Measurements from ENCODE around the gene TASOR2.
A peak's percentile ranks its signal among the peaks of the same experiment; 100 is the strongest.

Gene TASOR2, protein sequence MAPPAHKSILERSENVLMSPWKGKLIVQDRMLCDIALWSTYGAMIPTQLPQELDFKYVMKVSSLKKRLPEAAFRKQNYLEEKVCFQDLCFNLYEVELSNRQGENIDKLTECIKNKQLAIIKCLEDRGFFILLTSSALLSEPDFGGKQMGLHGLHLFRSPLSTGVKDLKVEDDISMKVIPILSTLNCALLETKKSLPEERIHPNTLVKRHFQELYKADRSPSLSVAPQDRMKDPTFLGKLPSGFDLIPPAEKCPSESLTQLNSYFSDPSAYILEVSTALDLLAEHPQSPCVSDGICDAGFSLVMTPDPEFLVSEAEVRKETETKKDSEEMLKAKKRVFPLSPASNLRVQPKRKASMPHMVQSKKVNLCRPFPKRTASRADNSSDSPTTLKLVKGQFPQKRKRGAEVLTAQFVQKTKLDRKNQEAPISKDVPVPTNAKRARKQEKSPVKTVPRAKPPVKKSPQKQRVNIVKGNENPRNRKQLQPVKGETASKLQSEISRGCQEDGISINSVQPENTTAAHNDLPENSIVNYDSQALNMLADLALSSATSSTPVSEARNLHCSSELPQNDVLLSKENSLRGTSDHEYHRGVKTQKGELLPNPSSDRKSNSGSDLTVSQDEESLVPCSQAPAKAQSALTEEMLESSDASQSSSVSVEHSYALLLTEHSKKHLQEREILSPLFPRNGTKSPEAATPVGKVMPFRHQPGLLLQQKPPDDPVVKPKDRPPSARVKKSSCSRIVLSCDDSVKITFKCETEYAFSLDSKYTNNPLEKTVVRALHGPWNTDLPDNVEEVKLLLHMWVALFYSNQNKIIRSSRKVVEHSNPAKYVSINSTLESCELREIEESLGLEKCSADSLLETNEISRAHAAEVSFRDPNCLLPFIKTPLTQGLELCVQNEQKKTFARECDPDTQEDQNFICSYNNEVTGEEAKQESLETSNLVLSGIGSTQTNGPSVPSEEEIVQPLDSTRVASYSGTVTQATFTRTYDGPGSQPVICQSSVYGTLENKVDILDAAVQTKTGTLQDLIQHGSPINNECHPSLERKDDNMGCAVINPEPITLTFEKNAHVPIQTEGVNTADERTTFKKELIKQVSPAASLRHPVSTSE (N-terminal part only)

DNA sequence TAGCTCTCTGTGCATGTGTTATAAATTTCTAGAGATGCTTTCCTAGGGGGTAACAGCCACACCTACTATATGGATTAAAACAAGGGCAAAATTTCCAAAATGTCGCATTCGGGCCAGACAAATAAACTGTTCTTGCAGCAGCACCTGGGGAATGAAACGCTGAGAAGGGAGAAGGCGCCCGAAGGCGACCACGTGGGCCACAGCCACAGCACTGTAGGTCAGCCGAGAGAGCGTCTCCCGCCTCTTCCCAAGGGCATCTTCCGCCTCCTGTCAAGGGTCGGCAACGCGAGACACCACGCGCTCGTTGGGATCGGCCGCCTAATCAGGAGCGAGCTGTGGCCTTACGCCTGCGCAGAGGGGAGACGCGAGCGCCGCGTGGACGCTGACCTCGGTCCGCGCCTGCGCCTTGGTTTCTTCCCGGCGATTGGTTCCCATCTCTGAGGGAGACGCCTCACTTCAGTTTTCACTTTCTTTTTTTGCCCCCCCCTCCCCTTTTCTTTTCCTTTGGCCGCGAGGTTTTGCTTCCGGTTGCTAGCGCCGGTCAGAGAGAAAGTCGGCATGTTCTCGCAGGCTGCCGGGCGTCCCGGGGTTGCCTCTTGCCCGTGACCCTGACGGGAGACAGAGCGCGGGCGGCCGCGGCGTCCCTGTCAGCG, at the start of gene TASOR2:
TSS of gene TASOR2 (plus strand) at position 521 of the 653 bp plus-strand sequence. CDS start 35,805 bp downstream, outside the sequence.
- peak; percentile 95 for DNase-seq (ENCODE audit: low spot score)

DNA sequence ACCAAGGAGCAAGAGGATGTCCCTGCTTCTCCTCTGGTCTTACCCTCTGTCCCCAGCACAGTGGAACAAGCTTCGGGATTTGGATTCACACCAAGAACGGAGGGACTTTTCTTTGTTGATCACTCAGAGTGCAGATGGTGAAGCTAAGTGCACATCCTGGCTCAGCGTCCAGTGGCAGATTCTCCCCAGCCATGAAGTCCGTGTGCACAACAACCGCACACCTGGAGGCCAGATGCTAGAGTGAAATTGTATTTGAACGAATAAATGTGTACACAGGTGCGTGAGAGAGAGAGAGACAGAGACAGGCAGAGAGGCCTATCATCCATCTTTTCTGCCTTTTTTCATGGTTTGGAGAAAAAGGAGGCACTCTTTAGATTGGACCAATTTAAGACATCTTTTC, 49.7 kb upstream of the TASOR2 start:
- DNase-seq (ENCODE audit: low spot score), result no peak

DNA sequence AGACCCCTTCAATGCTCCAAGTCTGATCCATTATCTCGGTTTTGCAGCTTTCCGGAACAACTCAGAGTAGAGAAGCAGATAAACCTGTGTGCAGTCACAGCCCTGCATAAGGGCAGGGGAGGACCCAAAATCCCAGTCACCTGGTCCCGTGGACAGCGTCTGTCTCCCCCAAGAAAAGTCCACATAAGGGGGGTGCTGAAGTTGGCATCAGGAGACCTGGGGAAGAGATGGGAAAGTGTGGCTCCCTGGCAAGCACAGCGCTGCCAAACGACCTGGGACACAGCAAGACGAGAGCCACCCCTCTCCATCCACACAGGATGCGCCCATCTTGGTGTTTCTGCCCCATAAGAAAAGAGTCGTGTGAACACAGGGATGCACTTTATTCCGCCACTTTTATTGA, 46.1 kb upstream of the TASOR2 start:
- DNase-seq (ENCODE audit: low spot score), result no peak

DNA sequence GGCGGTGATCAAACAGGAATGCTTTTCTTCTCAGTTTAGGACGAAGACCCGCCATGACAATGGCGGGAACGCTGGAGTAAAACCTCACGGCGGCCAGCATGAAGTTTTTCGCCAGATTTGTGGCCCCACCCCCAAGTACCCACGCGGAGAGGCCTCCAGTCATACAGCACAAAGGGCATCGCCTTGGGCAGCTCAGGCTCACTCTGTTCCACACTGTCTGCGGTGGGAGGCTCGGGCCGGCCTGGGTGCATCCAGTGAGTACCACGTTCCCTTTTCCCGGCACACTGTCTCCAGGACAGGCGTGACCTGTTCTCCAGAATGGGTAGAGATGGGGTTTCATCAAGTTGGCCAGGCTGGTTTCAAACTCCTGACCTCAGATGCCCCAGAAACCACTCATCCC, 45.6 kb upstream of the TASOR2 start:
- no peak for DNase-seq (ENCODE audit: low spot score)

DNA sequence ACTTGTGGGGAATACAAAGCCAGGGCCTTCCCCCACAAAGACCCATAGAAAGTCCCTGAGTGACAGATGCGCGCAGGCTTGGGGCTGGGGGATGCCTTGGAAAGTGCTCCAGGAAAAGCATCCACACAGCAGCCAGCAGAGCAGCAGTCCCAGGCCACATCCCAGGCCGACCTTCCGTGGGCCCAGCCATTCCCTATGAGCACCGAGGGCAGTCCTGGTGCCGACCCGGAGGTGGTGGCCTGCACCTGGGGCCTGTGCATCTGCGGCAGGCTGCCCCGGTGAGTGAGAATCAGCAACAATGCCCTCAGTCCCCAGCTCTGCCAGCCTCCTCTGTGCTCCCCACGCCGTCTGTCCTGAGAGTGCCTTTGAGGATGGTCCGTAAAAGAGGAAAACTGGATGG, 44.6 kb upstream of the TASOR2 start:
- DNase-seq (ENCODE audit: low spot score), result no peak

DNA sequence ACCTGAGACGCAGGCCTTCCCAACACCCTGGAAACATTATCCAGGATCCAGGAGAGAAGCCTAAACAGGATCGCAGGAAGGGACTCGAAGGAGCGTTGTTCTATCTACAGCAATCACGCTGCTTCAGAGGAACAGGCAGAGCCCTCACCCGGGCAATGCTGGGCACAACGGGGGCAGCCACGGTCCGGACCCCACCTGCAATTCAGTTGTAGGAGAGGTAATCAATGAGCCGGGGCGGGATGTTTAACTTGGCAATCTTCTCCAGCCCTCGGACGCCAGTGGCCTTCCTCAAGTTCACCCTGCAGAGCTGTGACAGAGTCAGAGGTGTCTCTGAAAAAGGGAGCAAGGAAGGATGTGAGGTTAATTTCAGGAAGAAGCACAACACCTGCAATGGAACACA, 44.1 kb upstream of the TASOR2 start:
- DNase-seq (ENCODE audit: low spot score), result no peak

DNA sequence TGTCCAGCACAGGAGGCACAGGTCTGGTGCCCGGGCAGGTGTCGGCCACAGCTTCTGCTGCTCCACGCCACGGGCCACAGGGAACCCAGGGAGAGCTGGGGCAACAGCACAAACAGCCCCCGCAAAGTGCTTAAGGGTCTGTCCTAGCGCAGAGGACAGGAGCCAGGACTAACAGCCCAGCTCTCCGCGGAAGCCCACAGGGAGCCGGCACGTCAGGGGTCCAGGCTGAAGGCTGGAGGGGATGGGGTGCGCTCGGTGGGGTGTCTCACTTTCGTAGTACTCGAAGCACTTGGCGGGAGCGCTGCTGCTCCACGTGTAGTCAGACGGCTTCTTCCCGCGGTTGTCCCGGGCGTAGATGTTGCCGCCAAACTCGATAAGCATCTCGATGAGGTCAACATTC, 43.1 kb upstream of the TASOR2 start:
- DNase-seq (ENCODE audit: low spot score), result no peak

DNA sequence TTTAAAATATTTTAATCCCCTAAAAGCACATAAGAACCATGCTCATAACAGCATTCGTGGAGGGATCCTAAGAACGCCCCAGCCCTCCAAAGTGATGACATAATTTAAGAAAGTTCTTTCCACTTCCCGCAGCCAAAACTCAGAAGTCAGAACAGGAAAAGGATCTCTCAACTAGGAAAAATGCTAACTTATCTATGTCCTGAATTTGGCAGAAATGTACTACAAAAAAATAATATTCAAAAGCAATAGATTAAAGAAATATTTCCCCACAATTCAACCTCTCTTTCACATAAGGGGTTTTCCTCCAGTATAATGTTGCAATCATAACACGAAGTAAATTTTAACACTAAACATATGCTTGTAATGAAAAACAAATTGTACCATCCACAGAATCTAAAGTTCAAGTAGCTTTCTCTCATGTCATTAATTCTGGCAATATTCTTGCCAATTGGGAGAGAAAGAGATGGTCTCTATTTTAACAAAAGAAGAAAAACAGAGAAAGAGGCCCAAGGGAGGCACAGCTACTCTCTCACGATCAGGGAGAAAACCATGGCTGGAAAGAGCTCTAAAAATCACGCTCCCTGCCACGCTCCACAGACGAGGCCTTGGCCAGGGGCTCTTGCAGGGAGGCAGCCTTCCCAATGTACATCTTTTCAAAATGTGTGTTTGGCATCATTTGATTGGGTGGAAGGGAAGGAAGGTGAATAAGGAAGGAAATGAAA, 41.1 kb upstream of the TASOR2 start:
- no peak for DNase-seq (ENCODE audit: low spot score)

DNA sequence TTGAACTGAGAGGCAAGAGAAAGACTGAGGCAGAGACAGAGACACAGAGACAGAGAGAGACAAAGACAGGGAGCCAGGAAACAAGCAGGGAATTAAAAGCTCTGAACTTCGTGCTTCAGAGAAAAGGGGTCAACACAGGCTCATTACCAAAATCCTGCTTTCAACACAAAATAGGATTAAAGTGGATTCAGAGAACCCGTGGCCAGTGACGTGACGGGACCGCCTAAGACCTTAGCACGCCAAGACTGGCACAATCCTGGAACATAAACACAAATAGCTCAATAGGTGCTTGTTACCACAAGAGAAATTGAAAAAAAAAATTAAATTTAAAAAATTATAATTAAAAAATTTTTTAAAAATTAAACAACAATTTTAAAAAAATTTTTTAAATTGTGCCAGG, 39.7 kb upstream of the TASOR2 start:
- no peak for DNase-seq (ENCODE audit: low spot score)

DNA sequence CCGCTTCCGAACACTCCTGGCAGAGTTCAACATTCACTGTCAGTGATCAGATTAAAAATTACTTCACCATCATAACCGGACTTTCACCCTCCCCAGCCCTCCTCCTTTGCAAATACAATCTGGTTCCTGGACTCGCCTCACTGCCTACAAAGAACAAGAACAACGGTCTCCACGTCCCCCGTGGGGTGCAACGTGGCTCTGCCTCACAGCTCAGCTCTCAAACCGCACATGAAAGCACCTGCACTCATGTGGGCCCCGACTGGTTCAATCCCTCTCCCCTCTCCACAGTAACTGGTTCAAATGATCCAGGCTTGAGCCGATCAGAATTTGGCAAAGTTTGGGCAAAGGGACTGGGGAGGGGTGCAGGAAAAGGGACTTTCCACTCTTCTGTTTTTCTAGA, 39.3 kb upstream of the TASOR2 start:
- no peak for DNase-seq (ENCODE audit: low spot score)

DNA sequence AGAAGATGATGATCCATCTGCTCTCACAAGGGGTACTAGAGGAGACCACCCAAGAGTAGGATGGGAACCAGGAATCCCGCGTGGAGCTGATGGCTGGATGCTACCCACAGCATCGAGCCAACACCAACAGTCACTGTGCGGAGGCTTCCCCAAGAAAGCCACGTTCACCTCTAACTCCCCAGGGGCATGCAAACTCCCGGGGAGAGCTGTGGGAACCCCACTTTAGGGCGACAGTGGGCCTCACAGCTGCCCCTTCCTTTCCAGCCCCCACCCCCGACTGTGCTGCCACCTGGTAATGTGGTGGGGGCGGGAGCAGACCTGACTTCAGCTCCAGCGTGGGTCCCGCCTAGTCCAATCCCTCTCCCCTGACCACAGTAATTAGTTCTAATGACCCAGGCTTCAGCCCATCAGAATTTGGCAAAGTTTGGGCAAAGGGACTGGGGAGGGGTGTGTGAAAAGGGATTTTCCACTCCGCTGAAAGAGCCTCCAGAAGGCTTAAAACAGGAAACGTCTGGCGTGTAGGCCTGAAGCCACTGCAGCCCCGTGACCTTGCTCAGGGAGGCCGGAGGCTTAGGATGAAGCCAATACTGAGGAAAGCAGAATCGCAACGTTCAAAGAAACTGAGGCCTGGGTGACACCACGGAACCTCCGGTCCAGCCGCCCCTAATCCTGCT, 38.6 kb upstream of the TASOR2 start:
- no peak for DNase-seq (ENCODE audit: low spot score)

DNA sequence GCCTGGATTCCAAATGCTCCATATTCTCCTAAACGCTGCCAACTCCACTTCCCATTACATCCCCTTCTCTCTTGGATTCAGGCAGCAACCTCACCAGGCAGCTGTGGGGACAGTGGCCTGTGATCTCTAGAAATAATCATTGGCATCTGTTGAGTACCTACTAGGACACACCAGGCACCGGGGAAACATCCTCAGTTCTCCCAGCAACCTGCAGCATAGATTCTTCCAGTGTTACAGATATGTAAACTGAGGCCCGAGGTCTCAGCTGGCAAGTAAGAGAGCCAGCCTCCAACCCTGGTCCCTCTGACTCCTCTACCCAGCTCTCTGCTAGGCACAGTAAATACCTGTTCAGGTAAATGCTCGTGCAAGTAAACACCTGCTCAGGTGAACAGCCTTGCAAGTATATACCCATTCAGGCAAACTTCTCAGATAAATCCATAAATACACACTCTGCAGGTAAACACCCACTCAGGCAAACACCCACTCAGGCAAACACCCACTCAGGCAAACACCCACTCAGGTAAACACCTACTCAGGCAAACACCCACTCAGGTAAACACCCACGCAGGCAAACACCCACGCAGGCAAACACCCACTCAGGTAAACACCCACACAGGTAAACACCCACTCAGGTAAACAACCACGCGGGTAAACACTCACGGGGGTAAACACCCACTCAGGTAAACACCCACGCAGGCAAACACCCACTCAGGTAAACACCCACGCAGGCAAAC, 37.0 kb upstream of the TASOR2 start:
- DNase-seq (ENCODE audit: low spot score), result no peak

DNA sequence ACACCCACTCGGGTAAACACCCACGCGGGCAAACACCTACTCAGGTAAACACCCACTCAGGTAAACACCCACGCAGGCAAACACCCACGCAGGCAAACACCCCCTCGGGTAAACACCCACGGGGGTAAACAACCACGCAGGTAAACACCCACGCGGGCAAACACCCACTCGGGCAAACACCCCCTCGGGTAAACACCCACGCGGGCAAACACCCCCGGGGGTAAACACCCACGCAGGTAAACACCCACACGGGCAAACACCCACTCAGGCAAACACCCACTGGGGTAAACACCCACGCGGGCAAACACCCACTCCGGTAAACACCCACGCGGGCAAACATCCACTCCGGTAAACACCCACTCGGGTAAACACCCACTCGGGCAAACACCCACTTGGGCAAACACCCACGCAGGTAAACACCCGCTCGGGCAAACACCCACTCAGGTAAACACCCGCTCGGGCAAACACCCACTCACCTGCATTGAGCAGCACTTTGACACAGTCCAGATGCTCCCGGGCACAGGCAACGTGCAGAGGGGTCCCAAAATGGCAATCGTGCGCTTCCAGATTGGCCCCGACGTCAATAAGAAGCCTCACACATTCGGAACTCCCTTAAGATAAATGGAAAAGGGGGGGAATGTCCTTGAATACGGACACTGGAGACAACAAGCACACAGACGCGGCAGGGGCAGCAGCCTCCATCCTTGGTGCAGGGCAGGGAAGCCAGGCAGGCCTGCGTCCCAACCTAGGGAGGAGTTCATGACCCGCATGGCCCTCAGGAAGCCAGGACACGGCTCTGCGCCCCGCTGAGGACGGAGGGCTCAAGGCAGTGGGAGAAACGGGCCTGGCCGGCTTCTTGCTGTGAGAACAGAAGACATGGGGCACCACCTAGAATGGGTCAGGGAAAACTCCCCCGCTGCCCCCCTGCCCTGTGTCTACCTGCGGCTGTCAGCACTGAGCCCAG, 35.9 kb upstream of the TASOR2 start:
- DNase-seq (ENCODE audit: low spot score), result no peak

DNA sequence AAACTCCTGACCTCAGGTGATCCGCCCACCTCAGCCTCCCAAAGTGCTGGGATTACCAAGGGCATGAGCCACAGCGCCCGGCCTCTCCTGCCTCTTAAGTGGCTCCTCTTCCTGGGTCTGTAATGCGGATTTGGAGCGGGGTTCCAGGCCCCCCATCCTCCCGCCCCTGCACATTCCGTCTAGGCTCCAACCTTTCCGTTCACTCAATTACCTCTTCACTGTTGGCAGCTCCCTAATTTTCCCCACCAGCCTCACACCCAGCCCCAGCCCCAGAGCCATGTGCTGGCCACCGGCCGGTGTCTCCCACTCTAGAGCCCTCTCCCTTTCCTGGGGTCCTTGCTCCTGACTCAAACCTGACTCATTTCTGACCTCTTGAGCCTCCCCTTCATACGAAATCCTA, 34.9 kb upstream of the TASOR2 start:
- DNase-seq (ENCODE audit: low spot score), result no peak

DNA sequence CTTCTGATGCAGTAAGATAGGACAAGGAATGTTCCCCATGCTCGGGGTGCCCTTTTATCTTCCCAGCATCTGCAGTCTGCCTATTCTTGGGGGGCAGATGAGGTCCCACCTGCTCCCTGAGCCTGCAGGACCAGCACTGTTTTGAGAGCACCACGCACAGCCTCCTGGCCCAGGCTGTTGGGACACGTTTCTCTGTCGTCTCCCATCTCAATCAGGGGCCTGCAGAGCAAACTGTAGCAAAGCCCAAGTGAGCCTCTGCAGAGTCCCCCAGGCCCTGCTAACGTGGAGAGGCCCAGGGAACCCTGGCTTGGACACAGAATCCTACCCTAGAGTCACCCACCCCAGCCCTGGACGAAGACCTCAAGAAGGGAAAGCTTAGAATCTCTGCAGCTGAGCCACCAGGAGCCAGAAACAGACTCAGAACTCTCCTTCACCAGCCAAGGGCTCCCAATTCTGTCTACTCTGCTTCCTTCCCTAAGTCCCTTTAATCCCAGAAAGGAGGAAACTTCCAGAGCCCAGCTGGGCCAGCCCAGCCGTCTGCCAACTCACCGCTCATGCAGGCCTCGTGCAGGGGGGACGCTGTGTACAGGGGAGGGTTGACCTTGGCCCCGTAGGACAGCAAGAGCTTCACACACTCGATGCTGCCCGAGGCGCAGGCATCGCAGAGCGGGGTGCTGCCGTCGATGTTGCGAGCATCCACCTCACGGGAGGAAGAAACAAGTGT, 33.8 kb upstream of the TASOR2 start:
- DNase-seq (ENCODE audit: low spot score), result no peak

DNA sequence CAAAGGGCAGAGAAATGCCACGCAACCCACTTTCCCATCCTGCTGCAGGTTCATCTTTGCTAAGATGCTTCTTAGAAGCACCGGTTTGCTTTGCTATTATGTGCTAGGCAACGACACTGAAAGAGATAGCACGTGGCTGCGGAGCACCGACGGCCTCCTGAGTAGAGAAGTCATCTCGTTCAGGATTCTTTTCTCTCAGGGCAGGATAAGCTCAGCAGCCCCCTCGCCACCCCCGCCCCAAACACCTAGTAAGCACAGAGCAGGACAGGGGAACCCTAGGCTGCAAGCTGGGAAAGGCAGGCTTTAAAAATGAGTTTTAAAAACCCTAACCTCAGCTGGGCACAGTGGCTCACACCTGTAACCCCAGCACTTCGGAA, 33.3 kb upstream of the TASOR2 start:
- DNase-seq (ENCODE audit: low spot score), result no peak

DNA sequence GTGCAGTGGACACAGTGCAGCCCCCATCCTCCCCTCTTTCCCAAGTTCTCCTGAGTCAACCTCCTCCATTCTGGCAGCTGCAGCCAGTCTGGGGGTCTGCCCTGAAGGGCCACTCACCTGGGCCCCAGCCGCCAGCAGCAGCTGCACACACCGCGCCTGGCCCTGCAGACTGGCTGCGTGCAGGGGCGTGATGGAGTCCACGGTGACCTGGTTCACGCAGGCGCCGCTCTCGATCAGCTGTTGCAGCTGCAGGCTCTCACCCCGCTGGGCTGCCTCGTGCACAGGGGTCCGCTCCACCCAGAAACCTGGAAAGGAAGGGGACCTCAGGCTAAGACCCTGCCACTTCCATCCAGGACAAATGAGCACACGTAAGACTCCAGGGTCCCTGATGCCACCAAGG, 31.9 kb upstream of the TASOR2 start:
- no peak for DNase-seq (ENCODE audit: low spot score)

DNA sequence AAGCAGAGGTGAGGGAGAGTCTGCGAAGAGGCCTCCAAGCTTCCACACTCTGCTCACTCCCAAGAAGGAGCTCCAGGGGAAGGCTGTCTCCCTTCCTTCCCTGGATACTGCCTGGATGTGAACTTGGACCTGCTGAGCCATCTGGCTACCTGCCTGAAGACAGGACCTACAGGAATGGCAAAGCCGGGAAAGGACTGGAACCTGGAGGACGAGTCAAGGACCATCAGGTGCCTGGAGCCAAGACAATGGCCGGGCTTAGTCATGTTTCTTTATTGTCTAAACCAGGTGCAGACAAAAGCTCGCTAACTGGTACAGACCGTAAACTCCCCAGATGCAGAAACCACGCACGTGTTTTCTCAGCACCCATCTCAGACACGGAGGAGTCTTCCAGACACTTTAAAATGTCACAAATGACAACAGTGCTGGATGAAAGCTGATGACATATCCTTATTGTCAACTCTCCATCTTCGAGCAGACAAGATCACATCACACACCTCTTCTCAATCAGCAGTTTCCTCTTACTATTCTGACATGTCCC, 30.4 kb upstream of the TASOR2 start:
- no peak for DNase-seq (ENCODE audit: low spot score)

Data from globus pallidus (tissue), 1 donor.